GM21825 (cell line): ENCODE results near the gene KLF3.

ENCODE experiments used
- ATAC-seq: cut with Tn5 transposase; IDR thresholded peaks from one replicate; pipeline ENCODE4 v1.9.1; 2021; ENCODE audit warnings: mild to moderate bottlenecking, moderate library complexity; ENCODE audit not compliant: unreplicated experiment

Gene KLF3

DNA sequence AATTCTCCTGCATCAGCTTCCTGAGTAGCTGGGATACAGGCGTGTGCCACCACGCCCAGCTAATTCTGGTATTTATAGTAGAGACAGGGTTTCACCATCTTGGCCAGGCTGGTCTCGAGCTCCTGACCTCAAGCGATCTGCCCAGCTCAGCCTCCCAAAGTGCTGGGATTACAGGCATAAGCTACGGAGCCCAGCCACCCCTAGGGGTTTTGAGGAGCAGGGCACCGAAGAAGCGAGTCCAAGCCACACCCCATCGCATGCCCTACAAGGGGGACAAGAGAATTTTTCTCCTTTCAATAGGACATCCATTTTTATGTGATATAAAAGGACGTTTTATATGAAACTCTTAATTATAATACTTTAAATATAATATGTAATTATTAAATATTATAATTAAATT lies 13.9 kb upstream of the KLF3 start:
- ATAC-seq, result no peak

DNA sequence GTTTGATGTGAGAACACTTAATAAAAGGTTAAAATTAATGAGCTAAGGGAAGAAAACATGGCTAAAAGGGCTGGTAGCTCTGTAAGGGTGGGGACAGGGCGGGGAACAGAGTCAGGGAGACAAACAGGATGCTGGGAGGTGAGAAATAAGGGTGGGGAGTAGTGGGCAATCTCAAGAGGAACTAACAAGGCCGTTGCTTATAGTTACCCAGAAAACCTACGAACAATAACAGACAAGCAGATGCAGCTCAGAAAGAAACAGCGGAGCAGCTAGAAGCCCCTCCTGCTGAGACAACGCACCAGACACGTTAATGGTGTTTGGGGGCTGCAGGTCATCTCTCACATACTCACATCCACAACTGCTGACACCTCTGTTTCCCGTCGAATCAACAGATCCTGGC lies 9.7 kb upstream of the KLF3 start:
- no peak for ATAC-seq

DNA sequence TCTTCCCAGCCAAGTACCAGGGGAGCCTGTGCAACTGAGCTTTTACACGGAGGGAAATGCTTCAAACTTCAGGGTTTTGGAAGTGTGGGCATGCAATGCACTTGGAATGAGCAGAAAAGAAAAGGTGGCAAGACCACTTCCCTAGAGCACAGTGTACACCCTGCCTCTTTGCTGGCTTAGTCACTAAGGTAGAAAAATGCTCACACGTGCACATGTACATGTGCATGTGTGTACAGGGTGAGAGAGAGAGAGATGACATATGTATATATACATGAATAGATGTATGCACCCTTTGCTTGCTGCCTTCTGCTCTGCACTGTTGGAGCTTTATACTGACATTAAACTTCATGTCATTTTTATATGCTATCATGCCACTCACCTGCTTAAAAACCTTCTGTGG lies 7.9 kb upstream of the KLF3 start:
- no peak for ATAC-seq

DNA sequence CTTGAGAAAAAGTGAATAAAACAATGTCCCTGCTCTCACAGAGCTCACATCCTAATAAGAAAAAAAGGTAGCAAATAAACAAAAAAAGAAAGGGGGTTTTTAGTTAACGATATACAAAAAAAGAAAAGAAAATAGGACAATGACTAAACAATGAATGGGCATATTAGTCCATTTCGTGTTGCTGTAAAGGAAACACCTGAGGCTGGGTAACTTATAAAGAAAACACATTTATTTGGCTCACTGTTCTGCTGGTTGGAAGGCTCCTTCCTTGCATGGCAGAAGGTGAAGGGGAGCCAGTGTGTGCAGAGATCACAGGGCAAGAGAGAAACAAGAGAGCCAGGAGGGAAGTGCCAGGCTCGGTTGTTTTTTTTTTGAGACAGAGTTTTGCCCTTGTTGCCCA lies 4.7 kb upstream of the KLF3 start:
- ATAC-seq, result no peak

DNA sequence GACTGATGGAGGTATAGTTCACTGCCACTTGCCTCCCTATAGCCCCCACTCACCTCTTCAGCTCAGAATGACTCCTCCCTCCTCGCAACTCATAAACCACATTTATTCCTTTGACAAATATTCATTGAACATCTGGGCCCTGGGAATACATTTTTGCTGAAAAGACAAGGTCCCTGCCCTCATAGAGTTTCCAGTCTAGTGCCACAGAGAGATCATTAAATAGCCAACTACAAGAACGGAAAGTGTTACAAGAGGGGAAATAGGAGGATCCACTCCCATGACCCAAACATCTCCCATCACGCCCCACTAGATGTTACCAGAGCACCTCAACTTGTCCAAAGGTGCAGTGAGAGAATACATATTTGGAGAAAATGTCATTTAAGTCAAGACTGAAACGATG lies 3.2 kb upstream of the KLF3 start:
- no peak for ATAC-seq

DNA sequence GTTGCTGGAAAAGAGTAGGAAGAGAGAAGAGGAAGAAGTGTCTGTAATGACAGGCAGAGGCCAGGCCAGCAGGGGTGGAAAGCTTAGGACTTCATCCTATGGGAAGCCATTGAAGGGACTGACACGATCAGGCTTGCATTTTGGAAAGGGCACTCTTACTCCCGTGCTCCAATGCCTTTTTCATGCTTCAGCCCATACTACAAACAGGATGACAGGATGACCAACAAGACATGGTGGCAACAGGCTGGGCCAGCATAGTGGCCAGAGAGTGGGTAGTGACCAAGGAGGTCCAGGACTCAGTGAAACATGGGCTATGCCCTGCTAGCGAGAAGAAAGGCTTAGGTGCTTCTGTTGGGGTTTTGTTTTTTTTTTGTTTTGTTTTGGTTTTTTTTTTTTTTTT lies 2.6 kb upstream of the KLF3 start:
- no peak for ATAC-seq

DNA sequence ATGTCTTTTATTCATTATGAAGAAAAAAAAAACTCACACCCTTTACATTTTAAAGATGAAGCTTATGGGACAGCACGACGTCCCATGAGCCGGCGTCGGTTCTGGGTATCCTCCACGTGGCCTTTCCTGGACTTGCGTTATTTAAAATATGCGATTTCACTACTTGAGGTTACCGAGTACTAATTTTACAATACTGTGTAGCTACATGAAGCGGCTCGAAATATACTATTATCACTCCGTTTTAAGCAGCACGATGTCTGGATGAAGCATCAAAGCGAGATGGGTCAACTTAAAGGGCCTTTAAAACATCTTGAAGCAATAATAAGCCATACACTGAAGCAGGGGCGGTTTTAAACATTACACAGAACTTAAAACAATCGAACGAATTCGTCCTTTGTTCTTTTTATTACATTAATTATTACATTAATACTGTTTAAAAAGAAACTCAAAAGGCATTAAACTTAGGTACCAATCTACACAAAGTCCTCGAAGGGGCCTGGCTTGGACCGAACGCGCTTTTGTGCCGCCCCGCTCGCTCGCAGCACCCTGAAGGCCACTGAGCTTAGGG lies 1.4 kb upstream of the KLF3 start:
- ATAC-seq, result no peak

DNA sequence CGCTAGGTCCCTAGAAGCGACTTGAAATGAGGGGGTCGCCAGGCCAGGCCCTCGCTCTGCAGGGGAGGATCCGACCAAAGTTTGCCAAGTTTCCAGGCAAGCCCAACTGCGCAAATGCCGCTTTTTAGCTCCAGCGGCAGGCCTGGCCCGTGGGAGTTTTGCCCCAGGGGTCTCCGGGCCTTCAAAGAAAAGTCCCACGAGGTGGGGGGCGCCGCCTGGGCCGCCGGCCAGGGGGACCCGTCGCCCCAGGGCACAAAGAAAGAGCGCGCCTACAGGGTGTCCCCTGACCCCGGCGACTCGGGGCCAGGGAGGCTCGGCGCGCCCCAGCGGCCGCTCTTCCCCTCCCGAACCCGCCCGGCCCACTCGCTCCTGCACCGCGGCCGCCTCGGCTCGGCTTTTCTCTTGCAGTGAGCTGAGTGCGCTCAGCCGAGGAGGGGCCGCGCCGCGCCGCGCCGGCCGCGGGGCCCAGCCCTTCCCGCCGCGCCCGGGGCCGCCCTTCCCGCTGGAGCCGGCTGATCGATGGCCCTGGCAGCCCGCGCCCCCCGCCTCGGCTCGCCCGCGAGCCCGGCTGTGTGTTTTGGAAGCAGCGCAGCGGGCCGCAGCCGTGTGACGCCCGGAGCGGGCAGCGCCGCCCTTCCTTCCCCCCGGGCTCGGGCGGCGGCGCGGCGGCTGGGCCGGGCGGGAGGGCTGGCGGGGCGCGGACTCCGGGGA lies 754 bp upstream of the KLF3 start:
- ATAC-seq, result peak; percentile 39

DNA sequence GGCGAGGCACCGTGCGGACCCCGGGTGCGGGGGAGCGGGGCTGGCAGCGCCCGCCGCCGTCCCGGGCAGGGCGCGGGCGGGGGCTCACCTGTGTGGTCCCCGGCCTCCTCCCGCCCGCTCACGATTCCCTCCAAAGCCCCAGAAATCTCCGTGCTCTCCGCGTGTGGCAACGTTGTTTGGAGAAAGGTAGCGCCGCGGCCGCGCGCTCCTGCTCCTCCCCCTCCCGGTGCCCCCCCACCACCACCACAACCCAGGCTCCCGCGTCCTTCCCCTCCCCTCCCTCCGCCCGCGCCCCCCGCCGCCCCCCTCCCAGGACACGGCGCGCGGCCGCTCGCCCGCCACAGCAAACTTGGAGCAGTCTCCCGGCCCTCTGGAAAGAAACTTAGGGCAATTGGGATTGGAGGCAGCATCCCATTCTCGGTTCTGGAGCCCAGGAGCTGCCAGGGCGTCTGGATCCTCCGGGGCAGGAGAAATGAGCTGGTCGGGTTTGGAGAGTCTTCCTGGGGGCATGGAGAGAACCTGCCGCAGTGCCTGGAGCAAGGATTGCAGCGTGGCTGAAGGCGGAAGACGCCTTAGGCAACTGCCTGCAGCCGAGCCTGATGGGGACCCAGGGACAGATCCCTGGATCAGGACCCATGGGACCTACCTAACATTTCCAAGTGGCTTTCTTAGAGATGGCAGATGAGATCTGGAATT lies 855 bp downstream of the KLF3 start:
- ATAC-seq, result no peak

DNA sequence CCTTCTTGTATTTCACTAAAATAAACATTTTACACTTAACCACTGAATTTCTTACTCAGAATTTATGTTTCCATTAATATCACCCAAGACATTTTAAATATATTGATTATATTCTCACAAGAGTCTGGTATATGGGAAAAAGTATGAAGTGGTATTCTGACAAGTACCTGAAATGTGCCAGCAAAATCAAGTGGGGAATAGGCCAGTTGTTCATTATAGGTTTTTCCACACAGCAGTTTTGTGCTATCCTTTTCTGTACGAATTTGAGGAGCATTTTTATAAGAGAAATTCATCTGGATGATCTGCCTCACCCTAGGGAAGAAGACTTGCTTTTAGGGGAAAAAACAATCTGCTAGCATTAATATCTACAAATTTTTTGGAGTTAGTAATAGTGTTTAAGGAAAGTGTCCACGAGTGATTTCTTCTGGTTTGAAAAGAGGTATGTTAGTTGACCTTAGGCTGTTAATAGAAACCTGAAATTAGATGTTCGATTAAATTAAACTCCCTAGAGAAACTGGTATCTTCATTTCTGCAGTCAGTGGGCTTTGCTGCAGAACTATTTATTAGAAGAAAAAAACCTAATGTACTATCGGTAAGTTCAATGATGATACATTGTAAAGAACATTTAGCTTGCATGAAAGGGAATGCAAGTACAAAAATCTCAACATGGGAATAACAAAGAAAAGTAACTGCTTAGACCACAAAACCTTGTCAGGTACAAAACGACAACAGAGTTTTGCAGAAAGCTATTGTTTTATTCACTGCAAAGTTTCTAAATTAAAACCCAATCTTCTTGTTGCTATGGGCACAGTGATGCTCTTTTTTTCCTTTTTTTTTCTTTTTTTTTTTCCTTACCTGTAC lies 1.8 kb downstream of the KLF3 start:
- ATAC-seq, result no peak

DNA sequence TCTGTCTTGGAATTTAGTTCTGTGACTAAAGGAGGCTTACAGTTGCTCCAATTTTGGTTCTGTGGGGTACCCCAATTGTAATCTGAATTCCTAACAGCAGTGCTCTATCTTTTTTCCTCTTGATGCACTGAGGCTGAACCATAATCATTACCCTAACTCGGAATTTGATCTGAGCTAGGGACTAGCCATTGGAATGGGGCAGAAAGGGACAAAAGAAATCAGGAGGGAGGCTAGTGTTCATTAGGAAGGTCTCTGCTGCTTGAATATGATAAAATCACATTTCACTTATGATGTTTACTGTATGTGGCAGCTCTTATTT lies 2.7 kb downstream of the KLF3 start:
- no peak for ATAC-seq

DNA sequence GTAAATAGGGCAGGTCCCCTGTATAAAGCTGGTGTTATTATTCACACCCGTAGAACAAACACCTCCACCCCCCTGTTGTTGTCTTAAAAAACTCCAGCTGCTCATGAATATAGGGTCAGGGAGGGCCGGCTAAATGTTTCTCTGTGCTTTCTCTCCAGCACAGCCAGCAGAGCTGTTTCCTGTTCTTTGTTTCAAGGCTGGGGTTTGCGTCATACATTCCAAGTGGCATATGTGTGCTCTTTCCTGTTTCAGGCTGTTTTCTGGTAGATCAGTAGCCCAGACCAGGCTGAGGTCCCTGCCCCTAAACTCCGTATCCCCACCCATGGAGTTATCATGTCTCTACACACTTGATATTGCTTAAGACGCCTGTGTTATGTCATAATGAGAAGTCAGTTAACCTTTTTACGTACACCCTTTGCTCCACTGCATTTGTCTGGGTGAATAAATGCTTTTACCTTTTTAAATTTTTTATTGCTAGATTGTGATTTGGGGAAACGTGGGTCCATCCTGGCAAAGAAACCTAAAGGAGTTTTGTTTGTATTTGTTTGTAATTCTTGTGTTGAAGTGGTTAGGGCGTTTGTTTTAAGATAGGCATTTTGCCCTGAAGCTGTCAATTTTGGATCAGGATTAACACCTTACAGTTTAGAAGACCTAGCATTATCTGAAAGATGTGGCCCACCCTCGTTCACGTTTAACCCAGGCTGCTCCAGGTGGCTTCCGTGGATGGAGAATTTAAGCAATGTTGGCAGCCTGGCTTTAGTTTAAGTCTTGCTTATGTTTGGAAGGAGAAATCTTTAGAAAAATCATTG lies 3.3 kb downstream of the KLF3 start:
- peak; percentile 22 for ATAC-seq

DNA sequence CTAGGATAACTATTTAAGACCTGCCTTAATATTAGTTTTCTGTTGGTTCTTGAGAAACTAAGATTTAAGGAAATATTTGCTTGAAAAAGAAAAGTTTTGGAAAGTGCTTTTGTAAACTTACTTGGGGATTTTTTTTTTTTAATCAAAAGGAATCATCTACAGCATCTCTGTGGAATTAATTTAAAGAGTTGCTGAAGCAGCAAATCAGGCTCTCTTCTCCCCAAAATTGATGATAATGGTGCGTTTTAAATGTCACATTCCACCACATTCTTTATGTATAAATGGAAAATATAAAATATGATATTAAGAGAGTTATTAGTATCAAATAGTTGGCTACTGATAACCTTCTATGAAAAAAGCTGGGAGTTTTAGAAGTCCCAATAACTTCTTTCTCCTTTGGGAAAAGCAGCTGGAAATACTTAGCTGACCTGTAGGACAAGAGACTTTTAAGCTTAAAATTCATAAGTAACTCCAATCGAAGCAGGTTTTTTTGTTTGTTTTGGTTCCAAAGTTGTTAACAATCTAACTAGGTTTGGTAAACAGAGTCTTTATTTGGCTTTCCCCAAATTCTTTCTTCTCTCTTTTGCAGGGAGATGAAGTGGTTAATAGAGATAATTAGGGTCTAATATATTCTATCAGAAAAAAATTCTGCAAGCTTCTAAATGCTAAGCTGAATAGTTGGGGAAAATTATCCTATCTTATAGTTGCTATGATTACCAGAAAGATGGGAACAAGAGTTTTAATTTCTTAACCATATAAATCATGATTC lies 4.4 kb downstream of the KLF3 start:
- no peak for ATAC-seq

DNA sequence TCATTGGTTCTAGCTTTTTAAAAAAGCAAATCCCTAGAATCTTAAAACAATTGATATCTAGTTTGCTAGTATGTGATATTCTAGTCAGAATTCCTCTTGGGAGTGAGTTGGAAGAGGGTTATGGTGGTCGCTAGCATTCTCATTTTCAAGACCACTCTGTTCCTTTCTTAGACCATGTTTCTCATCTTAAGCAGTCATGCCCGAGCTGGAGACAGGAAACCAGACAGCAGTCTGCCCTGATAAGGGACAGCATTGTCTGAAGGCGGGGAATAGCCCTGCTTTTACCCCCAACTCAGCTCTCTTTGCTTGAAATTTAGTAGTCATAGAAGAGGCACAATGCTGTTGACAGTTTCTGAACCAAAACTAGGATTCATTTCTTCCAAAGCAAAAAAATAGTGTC lies 5.2 kb downstream of the KLF3 start:
- no peak for ATAC-seq

DNA sequence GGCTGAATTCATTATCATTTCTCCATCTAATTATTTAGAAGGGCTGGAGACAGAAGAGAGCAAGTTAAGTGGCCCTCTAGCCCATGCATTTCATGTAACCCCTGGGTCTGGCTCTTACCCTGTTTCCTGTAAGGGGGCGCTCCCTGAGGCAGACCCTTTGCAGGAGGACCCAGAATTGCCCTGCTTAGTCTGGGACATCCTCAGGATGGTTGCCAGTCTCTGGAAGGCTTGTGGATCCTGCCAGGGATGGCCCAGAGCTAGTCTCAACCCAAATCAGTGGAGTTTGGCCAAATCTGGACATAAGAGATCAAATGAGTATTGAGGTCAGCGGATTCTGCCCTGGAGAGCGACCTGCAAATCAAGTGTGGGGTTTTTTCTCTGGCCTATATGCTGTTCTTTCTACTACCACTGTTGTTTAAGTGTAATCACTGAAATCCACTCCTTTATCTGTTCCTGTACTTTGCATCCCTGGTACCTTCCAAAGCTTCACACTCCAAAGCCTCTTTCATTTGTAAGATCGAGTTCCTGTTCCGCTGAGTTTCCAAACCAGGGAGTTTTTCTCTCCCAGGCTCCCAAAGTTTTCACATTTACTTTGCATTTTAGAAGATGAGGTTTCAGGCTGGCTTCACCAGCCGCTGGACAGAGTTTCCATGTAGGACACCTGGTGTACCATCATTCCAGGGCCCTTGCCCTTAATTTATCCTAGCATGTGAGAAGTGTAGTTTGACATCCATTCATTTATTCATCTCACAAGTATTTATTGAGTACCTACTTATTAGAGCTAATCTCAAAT lies 6.3 kb downstream of the KLF3 start:
- ATAC-seq, result no peak

DNA sequence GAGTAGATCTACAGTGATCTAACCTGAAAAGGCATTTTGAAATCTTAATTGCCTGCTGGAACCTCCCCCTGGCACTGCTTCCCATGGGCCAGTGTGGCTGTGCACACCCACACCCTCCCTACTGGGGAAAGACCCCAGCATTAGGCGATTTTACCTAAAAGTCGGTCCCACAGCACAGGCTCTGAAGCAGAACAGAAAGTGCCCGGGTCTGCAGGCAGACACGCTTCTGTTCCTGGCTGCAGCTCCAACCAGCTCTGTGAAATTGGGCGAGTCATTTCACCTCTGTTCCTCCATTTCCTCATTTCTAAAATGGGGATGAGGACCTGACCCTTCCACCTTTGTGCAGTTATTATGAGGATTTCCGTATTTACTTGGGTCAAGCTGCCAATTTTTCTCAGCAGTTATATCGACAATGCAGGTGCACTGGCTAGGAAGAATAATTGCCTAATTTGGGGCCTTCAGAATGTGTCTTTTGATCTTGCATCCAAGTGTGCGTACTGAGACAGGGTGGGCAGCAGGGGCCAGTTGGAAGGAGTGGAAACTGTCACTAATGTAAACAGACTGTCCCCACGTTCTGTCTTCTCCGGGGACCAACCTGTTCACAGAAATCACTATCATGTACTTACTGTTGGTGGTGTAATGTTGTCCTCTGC lies 7.1 kb downstream of the KLF3 start:
- peak; percentile 38 for ATAC-seq

DNA sequence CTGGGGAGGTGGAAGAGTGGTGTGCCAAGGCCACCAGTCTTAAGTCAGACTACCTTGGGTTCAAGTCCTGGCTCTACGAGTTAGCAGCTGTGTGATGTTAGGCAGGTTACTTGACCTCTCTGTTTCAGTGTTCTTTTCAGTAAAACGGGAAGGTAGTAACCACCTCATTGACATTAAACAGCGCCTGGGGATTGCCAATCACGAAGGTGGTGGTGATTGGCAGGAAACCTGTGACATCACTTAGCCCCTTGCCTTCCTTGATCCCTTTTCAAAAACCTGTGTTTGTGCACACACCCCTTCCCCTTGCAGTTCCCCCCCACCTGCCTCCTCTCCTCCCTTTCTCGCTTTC lies 7.6 kb downstream of the KLF3 start:
- ATAC-seq, result no peak

DNA sequence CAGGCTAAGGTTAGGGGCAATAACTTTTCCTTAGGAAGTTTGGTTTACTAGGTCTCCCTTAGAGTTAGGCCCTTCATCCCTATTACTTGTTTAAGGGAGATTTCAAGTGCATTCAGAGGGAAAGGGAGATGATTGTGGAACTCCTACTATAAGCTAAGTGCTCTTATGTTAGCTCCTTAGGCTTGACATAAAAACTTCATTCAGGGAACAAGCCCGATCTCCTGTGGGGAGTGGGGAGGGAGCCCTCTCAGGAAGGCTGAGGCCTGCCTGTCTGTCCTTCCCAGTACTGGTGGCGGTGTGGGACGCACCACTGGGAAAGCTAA lies 8.0 kb downstream of the KLF3 start:
- ATAC-seq, result no peak
